Measurements from ENCODE around the gene ASPDH. TPM values are rescaled to one million over a fixed set of nuclear protein-coding genes. Genes with fewer than 3 reads are reported as not detected.

The ASPDH gene
- total and polyA plus RNA-seq, 7 donors, result not detected

GRCh38 chr19:50468818-50469217 is 44.9 kb downstream of the ASPDH start:
- 86 to 94% methylated on average over 6 of the region's 6 CpGs for WGBS, 2 donors
- intact Hi-C loops (cut with DNase I), result no loop called here

GRCh38 chr19:50467566-50467965 is 46.1 kb downstream of the ASPDH start:
- Histone ChIP-seq H3K27me3 (peaks cover 0 to 11% (median 0%) of the 10 kb centered on the region in 3 donors), H3K4me3 (no peak overlapping the region), H3K4me1 (no peaks in the 10 kb centered on the region), H3K36me3 (no peaks in the 10 kb centered on the region), H3K27ac (no peak overlapping the region), H3K9me3 (no peaks in the 10 kb centered on the region)
- 86 to 88% methylated on average over 18 of the region's 18 CpGs for WGBS, 2 donors
- TF ChIP-seq POLR2AphosphoS5 (IDR thresholded peaks at IDR 0.05) (no peak), EP300 (IDR thresholded peaks at IDR 0.05) (no peak), POLR2A (IDR thresholded peaks at IDR 0.05) (no peak), CTCF (IDR thresholded peaks at IDR 0.05) (no peak)
- DNase-seq, result no peak
- intact Hi-C loops (cut with DNase I), result no loop called here

More at GRCh38 chr19:50468818-50469217, 44.9 kb downstream of the ASPDH start:
- TF ChIP-seq EP300 (IDR thresholded peaks at IDR 0.05) (no peak), CTCF (IDR thresholded peaks at IDR 0.05) (no peak), POLR2A (IDR thresholded peaks at IDR 0.05) (no peak), POLR2AphosphoS5 (IDR thresholded peaks at IDR 0.05) (no peak)
- no peak for DNase-seq
- no peaks in the 10 kb centered on the region for H3K9me3 ChIP-seq
- no peaks in the 10 kb centered on the region for H3K36me3 ChIP-seq
- H3K4me3 ChIP-seq, result no peak overlapping the region
- no peak overlapping the region for H3K27ac ChIP-seq
- H3K27me3 ChIP-seq, result peaks cover 0 to 11% (median 0%) of the 10 kb centered on the region in 3 donors
- no peaks in the 10 kb centered on the region for H3K4me1 ChIP-seq

GRCh38 chr19:50466706-50467039 is 47.0 kb downstream of the ASPDH start:
- H3K36me3 ChIP-seq, result no peaks in the 10 kb centered on the region
- no peak overlapping the region for H3K4me3 ChIP-seq
- H3K4me1 ChIP-seq, result no peaks in the 10 kb centered on the region
- no peak for TF ChIP-seq EP300 (IDR thresholded peaks at IDR 0.05)
- TF ChIP-seq POLR2A (IDR thresholded peaks at IDR 0.05), result no peak
- TF ChIP-seq POLR2AphosphoS5 (IDR thresholded peaks at IDR 0.05), result no peak
- no peak for TF ChIP-seq CTCF (IDR thresholded peaks at IDR 0.05)
- intact Hi-C loops (cut with DNase I), result no loop called here
- H3K27ac ChIP-seq, result no peak overlapping the region
- WGBS, 2 donors, result 20 to 69% methylated on average over 11 of the region's 11 CpGs
- no peak for DNase-seq
- H3K9me3 ChIP-seq, result no peaks in the 10 kb centered on the region
- H3K27me3 ChIP-seq, result peaks cover 0 to 13% (median 0%) of the 10 kb centered on the region in 3 donors

GRCh38 chr19:50465986-50466705 is 47.6 kb downstream of the ASPDH start:
- no peak overlapping the region for H3K27ac ChIP-seq
- TF ChIP-seq CTCF (IDR thresholded peaks at IDR 0.05), result no peak
- no peak for TF ChIP-seq POLR2A (IDR thresholded peaks at IDR 0.05)
- no peak for TF ChIP-seq POLR2AphosphoS5 (IDR thresholded peaks at IDR 0.05)
- no peak for TF ChIP-seq EP300 (IDR thresholded peaks at IDR 0.05)
- H3K9me3 ChIP-seq, result no peaks in the 10 kb centered on the region
- 22 to 52% methylated on average over 29 of the region's 29 CpGs for WGBS, 2 donors
- H3K4me3 ChIP-seq, result no peak overlapping the region
- H3K36me3 ChIP-seq, result no peaks in the 10 kb centered on the region
- no peaks in the 10 kb centered on the region for H3K4me1 ChIP-seq
- intact Hi-C loops (cut with DNase I), result no loop called here
- H3K27me3 ChIP-seq, result peaks cover 0 to 19% (median 3%) of the 10 kb centered on the region in 3 donors
- DNase-seq, result no peak

- Histone ChIP-seq H3K27me3 (peaks cover 0 to 30% (median 3%) of the 10 kb centered on the region in 3 donors), H3K36me3 (no peaks in the 10 kb centered on the region), H3K4me1 (no peaks in the 10 kb centered on the region), H3K4me3 (no peak overlapping the region), H3K27ac (no peak overlapping the region), H3K9me3 (no peaks in the 10 kb centered on the region)
- WGBS, 2 donors, result 52 to 86% methylated on average over 13 of the region's 13 CpGs
- DNase-seq, result no peak
- TF ChIP-seq EP300 (IDR thresholded peaks at IDR 0.05) (no peak), CTCF (IDR thresholded peaks at IDR 0.05) (no peak), POLR2AphosphoS5 (IDR thresholded peaks at IDR 0.05) (no peak), POLR2A (IDR thresholded peaks at IDR 0.05) (no peak)
- intact Hi-C loops (cut with DNase I), result no loop called here
These were observed 48.7 kb downstream of the ASPDH start for GRCh38 chr19:50465000-50465399.
